ENCODE measurements around the gene BTBD19.
A peak's percentile ranks its signal among the peaks of the same experiment; 100 is the strongest.
"Not testable (repeated sequence)": the region's sequence is repeated elsewhere in the genome, so short reads cannot be mapped to it uniquely, and the experiment has no call there.

BTBD19 gene

DNA sequence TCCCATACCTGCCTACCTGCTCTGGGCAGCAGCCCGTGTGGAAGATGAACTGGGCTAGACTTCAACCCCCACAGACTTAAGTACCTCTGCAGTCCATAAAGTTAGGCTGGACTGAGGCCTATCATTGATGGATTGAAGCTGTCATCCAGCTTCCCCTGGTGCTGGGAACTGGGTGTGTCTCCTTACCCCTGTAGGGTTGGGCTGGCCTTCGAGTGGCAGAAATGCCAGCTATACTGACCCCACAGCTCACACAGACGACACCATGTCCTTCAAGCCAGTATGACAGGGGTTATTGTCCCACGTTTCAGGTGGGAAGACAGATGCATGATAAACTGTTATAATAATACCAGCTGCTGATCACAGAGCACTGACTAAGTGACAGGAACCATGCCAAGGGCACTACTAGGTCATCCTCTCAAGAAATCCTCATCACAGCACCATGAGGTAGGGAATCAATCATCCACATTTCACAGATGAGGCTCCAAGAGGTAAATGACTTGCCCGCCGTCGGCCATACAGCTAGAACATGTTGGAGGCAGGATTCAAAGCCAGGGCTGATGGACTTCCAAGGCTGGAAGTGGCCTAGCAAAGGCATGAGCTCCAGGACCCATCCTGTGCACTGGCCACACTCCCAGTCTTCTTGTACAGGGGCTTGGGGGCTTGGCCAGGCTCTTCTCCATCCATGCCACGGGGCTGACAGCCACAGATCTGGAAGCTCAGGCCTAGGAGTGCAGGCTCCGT lies 20.0 kb upstream of the BTBD19 start, which contains the start of gene BEST4:
Gene BEST4 (minus strand): TSS at position 51 of the 741 bp plus-strand sequence. CDS start 465 bp downstream, outside the sequence.
- no peak for DNase-seq

- DNase-seq: no peak
Measured at GRCh38 chr1:44790968-44791801, 17.1 kb upstream of the BTBD19 start.

- DNase-seq: no peak
Measured at GRCh38 chr1:44792736-44793502, 15.4 kb upstream of the BTBD19 start.

- not testable (repeated sequence) for DNase-seq
Measured at GRCh38 chr1:44797886-44798285, 10.4 kb upstream of the BTBD19 start.

GRCh38 chr1:44798481-44799365 lies 9.6 kb upstream of the BTBD19 start:
- DNase-seq: no peak

- peak; percentile 99 to 100 for DNase-seq
Measured at GRCh38 chr1:44799770-44800584, 8.3 kb upstream of the BTBD19 start, which contains the start of gene PLK3. PLK3 (plus strand) TSS chr1:44800377; CDS start chr1:44800464, 87 bp downstream.

DNA sequence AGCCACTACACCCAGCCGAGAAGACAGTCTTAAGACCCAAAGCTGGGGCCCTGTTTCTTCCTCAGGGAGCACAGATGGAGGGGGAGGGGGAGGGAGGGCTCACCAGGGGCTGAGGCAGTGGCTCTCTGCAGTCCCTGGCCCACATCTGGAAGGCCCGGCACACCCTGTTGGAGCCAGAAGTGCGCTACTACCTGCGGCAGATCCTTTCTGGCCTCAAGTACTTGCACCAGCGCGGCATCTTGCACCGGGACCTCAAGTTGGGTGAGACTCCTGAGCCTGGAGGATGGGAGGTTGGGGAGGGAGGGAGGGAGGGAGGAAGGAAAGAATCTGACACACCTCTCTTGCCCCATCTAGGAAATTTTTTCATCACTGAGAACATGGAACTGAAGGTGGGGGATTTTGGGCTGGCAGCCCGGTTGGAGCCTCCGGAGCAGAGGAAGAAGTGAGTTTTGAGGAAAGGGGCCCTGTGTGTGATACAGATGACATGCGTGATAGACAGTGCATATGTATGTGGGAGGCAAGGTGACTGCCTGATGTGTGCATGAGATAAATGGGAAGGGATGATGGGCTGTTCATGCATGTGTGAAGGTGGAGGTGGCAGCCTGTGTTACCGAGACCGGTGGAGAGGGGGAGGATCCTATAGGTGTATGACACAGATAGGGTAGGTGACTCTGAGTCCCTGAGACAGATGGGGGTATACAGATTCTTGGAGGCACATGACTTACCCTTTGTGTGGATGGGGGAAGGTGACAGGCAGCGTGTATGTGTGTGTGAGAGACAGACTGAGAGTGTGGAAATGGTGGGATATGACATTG lies 6.6 kb upstream of the BTBD19 start:
- peak; percentile 54 to 58 for DNase-seq

DNA sequence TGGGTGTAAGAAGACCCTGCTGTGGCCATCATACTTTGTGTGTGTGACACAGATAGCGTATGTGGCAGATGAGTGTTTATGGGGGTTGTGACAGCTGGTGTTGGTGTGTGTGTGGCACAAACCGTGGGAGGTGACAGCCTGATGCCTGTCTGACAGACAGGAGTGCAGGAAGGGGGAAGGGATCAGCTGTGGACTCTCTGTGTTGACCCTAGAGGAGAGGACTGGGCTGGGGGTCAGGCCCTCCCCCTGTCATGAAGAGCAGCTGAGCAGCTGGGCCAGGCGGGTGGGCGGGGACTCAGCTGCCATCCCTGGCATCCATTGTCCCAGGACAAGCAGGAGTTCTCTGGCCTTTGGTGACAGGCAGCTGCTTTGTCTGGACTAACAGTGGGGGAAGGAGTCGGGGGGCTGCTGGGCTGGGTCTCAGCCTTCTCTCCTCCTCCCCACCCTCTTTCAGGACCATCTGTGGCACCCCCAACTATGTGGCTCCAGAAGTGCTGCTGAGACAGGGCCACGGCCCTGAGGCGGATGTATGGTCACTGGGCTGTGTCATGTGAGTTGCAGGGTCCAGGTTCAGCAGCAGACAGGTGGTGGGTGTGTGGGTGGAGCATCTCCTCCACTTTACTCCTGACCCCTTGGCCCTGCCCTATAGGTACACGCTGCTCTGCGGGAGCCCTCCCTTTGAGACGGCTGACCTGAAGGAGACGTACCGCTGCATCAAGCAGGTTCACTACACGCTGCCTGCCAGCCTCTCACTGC lies 5.8 kb upstream of the BTBD19 start:
- DNase-seq: peak in 1 of 2 donors; percentile 35

DNA sequence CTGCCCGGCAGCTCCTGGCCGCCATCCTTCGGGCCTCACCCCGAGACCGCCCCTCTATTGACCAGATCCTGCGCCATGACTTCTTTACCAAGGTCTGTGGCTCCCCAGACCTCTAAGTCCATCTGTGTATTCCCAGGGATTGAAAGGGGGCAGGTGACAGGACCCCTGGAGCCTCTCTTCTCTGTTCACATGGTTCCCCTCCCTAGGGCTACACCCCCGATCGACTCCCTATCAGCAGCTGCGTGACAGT lies 5.3 kb upstream of the BTBD19 start:
- no peak for DNase-seq

DNA sequence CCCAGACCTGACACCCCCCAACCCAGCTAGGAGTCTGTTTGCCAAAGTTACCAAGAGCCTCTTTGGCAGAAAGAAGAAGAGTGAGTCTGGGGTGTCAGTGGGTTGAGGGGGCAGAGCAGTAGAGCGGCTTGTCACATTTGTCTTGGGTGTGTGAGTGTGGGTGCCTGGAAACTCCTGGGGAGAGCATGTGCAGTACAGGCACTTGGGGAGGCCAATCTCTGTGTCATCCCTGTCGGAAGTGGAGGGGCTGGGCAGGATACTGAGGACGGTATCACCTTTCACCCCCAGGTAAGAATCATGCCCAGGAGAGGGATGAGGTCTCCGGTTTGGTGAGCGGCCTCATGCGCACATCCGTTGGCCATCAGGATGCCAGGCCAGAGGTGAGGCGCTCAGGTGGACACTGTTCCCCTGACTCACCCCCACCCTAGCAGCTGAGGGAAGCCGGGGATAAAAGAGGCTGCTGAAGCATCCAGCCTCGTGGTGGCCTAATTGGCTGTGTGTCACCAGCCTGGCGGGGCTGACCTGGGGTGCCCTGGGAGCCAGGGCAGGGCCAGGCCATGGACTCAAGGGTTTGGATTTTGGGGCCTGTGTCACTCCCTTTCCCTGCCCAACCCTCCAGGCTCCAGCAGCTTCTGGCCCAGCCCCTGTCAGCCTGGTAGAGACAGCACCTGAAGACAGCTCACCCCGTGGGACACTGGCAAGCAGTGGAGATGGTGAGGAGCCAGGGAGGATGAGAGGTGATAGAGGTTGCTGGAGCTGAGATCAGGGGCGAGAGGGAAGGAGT lies 4.8 kb upstream of the BTBD19 start:
- DNase-seq: no peak

DNA sequence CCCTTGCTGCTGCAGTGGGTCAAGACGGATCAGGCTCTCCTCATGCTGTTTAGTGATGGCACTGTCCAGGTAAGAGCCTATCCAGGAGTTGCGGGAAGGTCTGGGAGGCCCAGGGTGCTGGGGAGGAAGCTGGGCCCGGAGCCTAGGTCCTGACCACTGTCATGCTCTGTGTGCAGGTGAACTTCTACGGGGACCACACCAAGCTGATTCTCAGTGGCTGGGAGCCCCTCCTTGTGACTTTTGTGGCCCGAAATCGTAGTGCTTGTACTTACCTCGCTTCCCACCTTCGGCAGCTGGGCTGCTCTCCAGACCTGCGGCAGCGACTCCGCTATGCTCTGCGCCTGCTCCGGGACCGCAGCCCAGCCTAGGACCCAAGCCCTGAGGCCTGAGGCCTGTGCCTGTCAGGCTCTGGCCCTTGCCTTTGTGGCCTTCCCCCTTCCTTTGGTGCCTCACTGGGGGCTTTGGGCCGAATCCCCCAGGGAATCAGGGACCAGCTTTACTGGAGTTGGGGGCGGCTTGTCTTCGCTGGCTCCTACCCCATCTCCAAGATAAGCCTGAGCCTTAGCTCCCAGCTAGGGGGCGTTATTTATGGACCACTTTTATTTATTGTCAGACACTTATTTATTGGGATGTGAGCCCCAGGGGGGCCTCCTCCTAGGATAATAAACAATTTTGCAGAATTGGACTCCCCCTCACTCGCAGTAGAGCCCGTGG lies 2.9 kb upstream of the BTBD19 start:
- no peak for DNase-seq

DNA sequence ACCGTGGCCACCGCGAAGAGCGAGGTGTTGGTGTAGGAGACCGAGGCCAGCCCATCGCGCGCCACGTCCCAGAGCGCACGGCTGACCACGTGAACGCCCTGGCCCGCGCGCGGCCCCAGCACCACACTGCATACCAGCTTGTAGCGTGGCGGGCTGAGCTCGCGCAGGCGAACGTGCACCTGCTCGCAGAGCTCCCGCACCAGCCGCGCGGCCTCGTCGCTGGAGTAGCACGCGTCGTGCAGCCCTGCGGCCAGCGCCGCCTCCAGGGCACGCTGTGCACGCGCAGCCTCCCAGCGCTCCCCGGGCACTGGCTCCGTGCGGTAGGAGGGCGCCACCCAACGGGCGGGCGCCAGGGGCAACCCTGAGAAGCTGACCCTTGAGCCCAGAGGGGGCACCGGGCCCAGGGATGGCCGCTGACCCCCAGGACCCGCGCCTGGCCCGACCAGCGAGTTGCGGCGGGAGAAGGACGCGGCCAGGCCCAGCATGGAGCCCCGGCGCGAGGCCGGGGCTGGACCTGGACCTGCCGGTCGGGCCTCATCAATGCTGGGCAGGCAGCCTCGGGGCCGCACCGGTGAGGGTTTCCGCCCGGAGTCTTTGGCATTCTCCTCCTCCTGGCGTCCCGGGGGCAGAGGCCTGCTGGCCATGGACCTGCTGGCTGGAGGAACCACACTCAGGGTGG lies 2.2 kb upstream of the BTBD19 start:
- DNase-seq: no peak

- DNase-seq: no peak
Measured at GRCh38 chr1:44806704-44807363, 1.5 kb upstream of the BTBD19 start, which contains the start of gene DYNLT4. DYNLT4 (minus strand) TSS chr1:44807351; CDS start chr1:44806668, 683 bp downstream.

- DNase-seq: peak; percentile 89 to 92
Measured at GRCh38 chr1:44807364-44808062, 810 bp upstream of the BTBD19 start.

DNA sequence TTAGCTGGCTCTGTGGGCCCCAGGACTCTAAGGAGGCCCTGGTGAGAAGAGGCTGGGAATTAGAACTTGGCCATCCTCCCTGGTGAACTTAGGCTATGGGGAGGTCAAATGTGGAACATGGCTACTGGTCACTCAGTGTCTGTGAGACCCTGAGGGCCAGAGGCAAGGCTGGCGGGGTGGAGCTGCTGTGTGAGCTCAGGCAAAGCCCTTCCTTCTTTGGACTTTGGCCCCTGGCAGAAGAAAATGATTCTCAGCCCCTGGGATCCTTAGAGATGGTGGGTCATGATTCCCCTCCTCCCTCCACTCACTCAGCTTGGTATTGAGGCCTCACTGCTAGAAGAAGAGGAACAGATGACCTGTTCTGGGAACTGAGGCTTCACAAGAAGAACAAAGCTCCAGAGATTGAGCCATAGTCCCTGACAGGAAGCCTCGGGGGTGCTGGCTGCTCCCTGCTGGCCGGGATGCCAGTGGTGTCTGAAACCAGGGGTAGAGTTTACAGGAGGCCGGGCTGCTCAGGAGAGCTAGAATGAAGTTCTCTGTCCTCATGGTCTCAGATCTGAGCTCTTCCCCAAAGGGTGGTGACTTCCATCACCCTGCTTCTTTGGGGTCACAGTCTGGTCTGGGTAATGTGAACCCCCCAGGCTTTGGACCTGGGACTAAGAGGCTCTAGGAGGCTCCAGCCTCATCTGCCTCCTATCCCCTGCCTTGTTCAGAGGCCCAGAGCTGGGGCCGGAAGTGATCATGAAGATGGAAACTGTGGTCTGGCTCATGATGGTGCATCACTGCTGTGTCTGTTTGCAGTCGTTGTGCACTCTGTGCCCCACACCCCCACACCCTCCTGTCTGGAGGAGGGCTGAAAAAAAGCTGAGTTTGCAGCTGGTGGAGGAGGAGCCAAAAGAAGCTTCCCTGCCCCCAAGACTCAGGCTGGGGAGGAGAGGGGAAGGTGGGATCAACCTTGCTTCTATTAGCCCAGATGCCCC lies 905 bp downstream of the BTBD19 start:
- peak; percentile 87 to 91 for DNase-seq
